Activated T-cell treated with anti-CD3 and anti-CD28 coated beads for 4 hours (primary cell): Measurements from ENCODE around the gene FOXN1.

Experiments
- DNase-seq: peaks from one replicate; pipeline ENCODE4 v3.0.0-alpha.2; 2020

The FOXN1 gene

GRCh38 chr17:28576758-28577465, 70.8 kb downstream of the FOXN1 start, which contains the start of gene ALDOC:
TSS of gene ALDOC (minus strand) at chr17:28576895. CDS start at chr17:28575532, 1,363 bp downstream.
- peak; percentile 98 for DNase-seq

GRCh38 chr17:28577466-28577824, 71.3 kb downstream of the FOXN1 start:
- DNase-seq: no peak

GRCh38 chr17:28578246-28579195, 72.4 kb downstream of the FOXN1 start:
- no peak for DNase-seq

- DNase-seq: no peak
These were observed 73.4 kb downstream of the FOXN1 start for GRCh38 chr17:28579526-28579925.

- DNase-seq: no peak
These were observed 74.8 kb downstream of the FOXN1 start for GRCh38 chr17:28580959-28581358.

- no peak for DNase-seq
These were observed 76.4 kb downstream of the FOXN1 start for GRCh38 chr17:28582513-28582912.

GRCh38 chr17:28584434-28584833, 78.3 kb downstream of the FOXN1 start:
- no peak for DNase-seq

- no peak for DNase-seq
These were observed 79.7 kb downstream of the FOXN1 start for GRCh38 chr17:28585851-28586250.
